GM19468 (cell line): ENCODE results near the gene AXIN2.

ENCODE experiments used
- ATAC-seq: cut with Tn5 transposase; IDR thresholded peaks from one replicate; pipeline ENCODE4 v1.9.1; 2021; ENCODE audit warnings: mild to moderate bottlenecking, moderate library complexity, moderate number of reproducible peaks; ENCODE audit not compliant: unreplicated experiment; ENCODE audit errors: extremely low read depth

The AXIN2 gene

DNA sequence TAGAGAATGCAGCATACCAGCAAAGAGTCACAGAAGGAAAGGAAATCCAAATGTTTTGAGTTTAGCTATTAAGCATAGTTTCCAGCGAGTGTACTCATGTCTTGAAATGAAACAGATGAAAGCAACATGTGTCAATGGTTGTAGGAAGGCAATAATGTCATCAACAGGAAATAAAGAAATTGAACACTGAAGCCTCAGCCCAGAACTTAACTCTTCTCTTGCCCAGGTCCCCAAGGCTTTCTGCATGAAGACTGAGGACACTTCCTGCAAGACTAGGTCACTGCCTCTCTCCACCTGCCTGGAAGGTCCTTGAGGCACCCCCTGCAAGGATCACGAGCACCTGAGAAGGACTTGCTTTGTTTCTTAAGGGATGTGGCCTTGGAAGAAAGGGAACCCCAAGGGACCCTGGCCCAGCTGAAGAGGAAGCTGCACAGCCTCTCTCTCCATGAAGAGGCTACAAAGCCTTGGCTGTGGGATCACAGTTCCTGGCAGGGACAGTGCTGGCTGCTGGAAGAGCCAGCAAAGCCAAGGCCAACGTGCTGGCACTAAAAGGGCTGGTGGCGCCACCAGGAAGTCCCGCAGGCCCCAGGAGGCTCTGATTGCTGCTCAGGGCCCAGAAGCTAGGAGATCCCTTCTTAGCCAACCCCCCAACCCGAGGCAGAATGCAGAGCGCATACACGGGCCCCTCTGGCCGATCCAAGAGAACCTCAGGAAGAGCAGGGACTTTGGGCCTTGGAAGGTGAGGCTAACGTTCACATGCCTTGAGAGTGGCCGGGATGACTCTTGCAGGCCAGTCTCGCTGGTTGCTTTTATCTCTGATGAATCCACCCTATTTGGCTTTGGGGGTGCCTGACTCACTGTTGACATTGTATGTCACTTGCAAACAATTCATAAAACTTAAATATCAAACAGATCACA lies 23.4 kb upstream of the AXIN2 start:
- no peak for ATAC-seq

DNA sequence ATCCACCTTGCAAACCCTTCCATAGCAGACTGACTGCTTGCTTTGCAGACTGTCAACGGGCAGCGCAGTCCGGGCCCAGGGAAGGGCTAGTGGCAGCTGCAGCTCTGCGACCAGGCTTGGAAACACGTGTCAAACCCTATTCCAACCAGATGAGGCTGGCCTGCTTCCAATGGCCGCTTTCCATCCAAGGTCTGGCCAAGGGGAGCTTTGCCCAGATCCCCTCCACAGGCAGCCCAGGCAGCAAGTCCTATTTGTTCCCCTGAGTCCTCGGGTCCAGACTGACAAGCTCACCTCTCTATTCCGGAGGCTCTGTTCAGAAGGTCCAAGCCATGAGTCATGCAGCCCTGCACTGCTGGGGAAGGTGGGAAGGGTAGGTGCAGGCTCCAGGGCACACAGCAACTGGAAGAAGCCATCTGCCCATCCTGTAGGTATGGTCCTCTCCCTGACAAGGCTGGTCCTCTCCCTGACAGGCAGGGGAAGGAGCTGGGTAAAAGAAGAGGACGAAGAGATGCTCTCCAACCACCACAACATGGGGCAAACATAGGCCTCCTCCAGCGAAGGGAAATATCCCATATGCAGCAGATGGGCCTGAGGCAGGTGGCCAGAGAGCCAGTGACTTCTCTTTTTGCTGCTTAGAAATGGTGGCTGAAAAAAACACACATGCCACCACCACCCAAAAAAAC lies 22.6 kb upstream of the AXIN2 start:
- ATAC-seq: no peak

DNA sequence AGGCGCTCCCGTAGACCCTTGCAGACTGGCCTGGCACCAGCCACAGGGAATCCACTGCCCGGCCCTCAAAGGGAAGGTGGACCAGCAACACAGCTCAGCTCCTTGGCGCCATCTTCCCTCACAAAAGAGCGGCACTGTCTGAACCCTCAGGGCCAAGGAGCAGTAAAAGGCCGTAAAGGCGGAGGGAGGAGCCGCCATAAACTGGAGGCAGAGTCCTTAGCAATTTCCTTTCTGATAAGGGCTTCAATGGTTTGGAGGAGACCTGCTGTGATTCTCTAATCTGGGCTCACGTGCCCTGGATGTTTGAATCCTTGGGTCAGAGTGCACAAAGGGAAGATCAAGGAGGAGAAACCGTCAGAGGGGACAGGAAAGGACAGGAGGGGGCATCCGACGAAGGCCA lies 15.5 kb upstream of the AXIN2 start:
- no peak for ATAC-seq

DNA sequence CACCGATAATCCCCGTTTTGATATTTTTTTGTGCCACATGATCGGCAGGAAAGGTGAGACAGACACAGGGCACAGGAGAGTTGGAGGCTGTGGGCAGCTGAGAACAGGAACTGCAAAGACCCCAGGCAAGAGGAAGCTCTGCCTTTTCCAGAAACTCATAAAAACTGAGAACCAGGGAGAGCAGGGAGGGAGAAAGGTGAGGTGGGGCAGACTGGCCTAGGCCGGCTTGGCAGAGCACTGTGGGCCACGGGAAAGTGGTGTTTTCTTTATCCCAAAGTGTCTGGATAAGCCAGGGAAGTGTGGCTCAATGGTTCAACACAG lies 11.8 kb upstream of the AXIN2 start:
- no peak for ATAC-seq

DNA sequence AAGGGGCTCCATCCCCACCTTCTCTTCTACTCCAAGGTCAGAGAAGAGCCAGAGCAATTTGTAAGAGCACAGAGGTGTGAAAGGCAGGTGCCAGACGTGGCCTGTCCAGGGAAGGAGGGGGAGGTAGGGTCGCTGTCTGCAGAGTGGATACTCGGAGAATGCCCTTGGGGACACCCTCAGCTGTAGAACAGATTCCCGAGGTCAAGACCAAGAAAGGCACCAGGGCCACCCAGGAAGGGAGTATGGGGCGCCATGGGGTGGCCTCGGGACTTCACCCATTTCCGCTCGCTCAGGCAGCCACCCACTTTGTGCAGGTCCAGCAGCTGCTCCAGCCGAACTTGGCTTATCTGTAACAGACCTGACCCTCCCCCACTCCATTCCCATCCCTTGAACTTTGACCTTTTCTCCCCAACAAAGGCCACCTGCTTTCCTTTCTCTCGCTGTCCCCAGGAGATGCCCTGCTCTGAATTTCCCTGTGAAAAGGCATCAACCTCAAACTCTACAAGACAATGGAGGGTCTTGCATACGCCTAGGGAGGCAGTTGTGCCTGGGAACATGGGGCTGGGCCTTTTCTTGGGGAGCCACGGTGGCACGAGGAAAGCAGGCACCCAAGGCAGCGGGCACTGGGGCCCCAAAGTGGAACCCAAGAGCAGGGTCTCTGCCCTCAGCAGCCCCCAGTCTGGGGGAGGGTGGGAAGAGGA lies 11.3 kb upstream of the AXIN2 start:
- ATAC-seq: no peak

DNA sequence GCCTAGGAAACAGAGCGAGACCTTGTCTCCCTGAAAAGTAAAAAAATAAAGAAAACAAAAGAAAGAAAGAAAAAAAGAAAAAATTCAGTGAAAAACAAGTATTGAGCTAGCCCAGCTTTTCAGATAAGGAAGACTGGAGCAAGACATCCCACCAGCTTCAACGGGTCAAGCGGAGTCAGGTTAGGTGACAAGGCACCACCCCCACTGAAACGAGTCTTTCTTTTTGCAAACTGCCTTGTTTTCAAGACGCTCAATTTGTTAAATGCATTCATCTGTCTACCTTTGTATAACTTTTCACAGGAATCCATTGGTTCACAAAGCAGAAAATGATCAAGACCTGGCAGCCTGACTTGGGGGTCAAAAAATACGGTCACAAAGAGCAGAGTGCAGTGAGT lies 10.7 kb upstream of the AXIN2 start:
- ATAC-seq: no peak

DNA sequence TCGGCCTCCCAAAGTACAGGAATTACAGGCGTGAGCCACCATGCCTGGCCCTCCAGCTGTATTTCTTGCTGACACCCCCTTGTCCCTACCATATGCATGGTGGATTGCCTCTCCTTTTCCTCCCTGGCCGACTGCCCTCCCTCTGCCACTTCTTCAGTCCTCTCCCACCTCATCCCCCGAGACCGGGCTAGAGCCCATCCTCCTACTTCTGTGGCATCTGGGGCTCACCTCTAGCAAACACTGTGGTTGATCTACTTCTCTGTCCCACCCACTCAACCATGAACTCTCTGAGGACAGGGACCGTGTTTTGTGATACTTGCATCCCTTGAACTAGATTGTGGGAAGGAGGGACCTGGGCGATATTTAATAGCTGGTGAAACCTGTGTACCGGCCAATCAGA lies 7.5 kb upstream of the AXIN2 start:
- ATAC-seq: no peak

DNA sequence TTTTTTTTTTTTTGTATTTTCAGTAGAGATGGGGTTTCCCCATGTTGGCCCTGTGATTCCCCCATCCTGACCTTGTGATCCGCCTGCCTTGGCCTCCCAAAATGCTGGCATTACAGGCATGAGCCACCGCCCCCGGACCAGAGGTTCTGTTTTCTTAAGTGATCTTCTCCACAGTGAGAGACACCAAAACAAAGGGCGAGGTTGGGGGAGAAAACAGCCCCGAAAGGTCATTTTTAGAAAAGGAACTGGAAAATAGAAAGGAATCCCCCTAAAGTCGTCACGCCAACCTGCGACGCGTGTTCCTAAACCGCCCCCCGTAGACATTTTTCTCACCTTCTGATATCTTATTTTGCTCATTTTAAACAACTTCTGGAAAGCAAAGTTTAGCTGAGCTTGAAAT lies 6.1 kb upstream of the AXIN2 start:
- ATAC-seq: no peak

DNA sequence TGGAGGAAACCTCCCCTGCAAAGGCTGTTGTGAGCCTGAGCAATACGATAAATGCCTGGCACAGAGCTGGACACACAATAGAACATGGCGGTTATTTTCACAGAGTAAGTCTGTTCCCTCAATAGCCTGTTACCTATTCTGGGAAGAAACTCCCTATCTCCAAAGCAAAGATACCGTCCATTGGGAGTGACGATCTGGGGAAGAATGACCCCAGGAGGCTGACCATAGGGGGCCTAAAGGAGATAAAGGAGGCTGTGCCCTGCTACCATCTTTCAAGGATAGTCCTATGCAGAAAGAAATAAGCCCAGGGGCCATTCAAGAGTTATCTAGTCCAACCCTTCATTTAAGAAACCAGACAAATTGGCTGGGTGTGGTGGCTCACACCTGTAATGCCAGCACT lies 4.1 kb upstream of the AXIN2 start:
- no peak for ATAC-seq

DNA sequence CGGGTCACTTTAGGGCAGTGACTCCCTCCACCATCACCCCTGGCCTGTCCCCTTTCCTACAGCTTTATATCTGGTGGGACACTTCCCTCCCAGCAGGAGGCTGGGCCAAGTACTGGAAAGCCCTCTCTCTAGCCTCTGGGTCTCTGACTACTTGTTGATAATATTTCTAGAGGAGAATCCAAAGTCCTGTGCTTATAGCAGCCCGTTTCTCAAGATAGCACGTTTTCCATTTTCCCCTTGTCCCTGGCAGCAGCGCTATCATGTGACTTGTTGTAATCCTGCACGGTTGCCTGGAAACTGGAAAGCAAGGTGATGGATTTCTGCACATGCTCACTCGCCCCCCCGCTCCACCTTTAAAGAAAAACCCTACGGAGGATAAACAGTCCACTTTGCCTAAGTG lies 3.3 kb upstream of the AXIN2 start:
- ATAC-seq: no peak

DNA sequence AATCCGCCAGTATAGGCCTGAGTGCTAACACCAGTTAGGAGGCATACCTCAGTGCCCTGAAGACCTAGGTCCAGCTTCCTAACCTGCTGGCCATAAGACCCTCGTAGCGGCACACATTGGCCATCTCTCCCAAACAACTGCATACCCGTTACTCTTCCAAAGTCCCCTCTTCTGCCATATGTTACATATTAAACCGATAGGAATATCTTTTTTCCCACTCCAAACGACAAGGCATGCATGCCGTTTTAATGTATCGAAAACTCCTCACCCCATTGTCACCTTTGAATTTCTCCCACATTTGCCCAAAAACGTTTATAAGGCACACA lies 721 bp upstream of the AXIN2 start:
- ATAC-seq: no peak

DNA sequence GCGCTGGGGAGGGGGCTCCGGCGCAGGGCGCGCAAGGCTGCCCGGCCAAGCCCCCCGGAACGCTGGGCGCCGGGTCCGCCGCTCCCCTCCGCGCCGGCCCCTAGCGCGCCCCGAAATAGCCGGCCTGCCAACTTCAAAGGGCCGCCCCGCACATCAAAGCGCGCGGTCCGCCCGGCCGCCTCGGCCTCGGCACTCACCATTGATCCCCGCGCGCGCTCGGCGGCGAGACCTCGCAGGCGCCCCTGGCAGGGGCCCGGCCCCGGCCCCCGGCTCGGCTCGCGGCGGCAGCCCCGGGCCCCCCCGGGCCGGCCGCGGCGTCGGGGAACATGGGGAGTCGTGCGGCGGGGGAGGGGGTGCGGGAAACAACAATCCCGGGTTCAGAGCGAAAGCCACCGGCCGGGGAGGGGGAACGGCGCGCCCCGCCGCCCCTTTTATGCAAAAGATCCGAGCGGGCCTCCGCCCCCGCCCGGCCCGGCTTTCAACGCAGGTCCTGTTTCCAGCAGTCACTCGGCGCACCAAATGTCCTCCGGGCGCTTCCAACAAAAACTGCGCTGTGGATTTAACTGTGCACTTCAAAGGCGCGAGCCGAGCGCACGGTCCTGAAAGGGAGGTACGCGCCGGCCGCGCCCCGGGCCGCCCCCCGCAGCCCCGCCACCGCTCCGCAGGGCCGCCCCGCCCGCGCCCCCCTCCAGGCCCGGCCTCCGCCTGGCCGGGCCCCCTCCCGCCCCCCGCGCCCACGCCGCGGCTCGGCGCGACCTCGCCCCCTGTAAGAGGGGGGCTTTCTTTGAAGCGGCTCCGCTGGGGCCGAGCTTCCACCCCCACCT lies 608 bp downstream of the AXIN2 start:
- ATAC-seq: no peak

DNA sequence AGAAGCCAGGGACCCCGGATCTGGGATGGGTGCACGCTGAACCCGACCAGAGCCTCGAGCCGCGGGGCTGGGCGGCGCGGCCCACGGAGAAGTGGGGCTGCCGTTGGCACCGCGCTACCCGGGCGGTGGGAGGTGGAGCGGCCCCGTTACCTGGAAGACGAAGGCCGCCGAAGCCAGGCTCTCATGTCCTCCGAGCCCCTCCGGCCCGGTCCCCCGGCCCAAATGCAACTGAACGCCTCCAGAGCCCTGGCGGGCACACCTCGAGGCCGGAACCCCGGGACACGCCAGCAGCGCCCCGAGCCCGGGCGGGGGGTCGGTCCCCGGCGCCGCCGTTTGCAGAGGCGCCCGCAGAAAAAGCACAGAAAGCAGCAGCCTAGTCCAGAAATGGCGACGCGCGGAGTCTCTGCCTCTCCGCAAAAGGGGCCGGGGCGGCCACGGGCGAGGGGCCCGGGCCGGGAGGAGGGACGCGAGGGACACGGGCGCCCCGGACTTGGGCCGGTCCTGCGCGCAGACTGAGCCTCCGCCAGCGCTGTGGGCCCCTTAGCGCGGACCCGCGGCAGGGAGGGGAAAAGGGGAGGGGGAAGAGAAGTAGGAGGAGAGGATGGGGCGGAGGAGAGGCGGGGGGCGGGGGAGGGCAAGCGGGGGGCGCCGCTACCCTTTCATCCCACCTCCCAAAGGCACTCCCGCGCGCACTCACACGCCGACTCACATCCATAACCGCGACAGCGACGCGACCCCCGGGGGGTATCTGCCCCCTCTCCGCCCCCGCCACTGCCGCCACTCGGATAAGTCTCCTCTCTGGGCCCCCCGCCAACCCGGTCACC lies 1.4 kb downstream of the AXIN2 start:
- ATAC-seq: no peak

DNA sequence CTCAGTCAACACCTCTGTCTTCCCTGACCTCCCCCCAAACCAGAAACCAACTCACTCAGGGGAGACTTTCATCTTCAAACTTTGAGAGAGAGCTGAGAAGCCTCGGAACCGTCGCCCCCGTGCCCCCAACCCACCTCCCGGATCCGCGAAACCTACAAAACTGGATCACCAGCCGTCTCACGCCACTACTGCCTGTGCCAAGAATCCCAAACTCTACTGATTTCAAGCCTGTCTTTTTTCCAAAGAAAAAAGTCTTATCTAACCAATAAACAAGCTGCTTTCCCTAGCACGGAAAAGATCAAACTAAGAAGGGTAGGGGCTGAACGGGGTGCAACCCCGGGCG lies 2.0 kb downstream of the AXIN2 start:
- no peak for ATAC-seq

DNA sequence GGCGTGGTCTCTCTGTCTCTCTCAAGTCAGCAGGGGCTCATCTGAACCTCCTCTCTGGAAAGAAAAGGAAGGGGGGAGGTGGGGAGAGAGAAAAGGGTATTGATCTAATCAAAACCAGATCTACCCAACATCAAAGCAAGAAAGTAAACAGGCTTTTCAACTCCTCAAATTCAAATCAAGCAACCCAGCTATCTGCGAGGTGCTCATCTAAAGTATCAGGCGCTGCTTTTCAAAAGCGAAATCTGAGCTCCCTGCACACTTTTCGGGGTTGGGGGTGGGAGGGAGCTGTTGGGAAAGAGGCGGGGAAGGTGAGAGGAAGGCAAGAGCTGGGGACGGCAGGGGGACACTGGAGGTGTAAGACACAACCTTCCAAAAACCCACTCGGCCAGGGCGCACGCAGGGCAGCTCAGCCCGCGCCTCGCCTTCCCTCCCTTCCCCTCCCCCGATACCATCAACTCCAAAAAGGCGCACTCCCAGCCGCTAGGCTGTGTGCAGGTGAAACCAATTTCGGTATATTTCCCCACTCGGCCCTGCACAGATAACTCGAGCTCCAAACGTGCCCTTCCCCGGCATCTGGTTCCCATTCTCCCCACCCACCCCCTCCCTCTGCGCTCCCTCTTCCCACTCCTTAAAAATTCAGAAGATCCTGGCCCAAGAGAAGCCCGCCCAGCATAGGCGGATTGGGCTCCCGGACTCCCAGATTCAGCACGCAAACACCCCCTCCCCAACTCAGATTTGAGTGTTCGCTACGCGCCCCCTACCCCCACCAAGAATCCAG lies 2.6 kb downstream of the AXIN2 start:
- no peak for ATAC-seq

DNA sequence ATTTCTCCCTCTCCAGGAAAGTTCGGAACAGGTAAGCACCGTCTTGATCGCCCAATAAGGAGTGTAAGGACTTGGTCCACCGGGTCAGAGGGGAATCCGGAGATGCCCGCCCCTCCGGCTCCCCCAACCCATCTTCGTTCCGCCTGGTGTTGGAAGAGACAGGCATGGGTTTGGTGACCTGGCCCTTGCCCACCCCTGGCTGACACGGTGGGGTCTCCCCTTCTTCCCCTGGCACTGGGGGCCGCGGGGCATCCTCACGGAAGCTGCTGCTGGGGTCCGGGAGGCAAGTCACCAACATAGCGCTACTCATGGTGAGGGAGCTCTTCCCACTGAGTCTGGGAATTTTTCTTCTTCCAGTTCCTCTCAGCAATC lies 3.2 kb downstream of the AXIN2 start:
- no peak for ATAC-seq

DNA sequence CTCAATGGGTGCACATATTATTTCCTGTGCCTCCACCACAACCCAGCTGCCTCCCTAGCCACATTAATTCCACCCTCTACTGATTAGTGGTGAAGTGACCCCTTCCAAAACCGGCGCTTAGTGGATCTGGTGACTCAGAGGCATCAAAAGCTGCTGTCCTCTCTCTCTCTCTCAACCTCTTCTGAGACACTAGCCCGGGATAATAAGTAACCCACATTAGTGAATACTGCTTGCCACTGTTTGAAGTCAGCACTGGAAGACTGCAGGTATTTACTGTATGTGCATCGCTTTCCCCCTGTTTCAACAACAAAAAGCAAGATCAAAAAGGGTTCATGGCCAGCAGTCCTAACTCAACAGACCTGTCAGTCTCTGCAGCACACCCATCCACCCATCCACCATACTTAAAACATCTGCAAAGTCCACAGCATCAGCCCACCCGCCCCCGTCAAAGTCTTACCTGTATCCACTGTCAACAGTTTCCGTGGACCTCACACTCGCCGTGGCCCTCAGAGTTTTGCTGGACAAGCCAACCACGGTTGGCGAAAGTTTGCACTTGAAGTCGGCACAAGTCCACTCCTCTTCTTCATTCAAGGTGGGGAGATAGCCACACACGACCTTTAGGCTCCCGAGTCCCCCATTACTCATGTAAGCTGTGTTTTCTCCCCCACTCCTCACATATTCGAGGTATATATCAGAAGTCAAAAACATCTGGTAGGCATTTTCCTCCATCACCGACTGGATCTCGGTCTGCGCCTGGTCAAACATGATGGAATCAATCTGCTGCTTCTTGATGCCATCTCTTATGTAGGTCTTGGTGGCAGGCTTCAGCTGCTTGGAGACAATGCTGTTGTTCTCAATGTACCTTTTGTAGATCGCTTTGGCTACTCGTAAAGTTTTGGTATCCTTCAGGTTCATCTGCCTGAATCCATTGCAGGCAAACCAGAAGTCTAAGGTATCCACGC lies 3.8 kb downstream of the AXIN2 start:
- ATAC-seq: no peak

DNA sequence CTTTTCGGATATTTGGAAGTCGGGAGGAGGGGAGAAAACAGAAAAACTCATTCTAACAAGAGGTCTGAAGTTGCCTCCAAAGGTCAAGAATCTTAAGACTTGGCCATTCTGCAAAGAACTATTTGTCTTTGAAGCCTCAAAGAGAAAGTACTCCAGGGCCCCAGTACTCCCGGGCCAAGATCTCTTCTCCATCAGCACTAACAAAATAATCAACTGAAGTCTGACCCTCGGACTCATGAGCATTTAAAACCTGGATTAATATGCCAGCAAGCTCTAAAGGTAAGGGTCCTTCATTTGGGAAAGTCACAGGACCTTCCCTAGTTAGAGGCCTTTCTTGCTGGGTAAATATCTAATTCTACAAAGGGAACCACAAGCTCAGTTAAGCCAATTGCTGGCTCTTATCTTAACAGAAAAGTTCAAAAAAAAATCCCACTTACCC lies 4.5 kb downstream of the AXIN2 start:
- no peak for ATAC-seq
